OCI-LY3 (cell line): ENCODE data around the gene IL17RB.

Experiments
- CTCF ChIP-seq: fragments of 200-600, 300-600 bp; sonication (generic); IDR thresholded peaks from 2 replicates; pipeline ENCODE4 v1.5.1; 2014; ENCODE audit warnings: antibody characterized with exemption, low read length, low read depth
- EZH2phosphoT487 ChIP-seq: fragments of 200-600 bp; shearing (Covaris generic); IDR thresholded peaks from 2 replicates; pipeline ENCODE4 v1.6.1; 2018; ENCODE audit warnings: antibody characterized with exemption, mixed run types, low read depth

- TF ChIP-seq CTCF (no peak), EZH2phosphoT487 (no peak)
Measured at GRCh38 chr3:53823956-53824657, 22.3 kb upstream of the IL17RB start.
